Hepatocyte (in vitro differentiated cells): ENCODE data around the gene TP53.

Experiments used
- CTCF ChIP-seq: fragments of 200-600 bp; sonication (generic); IDR thresholded peaks from 2 replicates; pipeline ENCODE4 v1.5.1; 2016; ENCODE audit warnings: antibody characterized with exemption, mild to moderate bottlenecking; ENCODE audit not compliant: poor library complexity
- EZH2 ChIP-seq: fragments of 200-600 bp; sonication (generic); IDR thresholded peaks from 2 replicates; pipeline ENCODE4 v1.6.1; 2016; ENCODE audit warnings: antibody characterized with exemption, mild to moderate bottlenecking, borderline replicate concordance

GRCh38 chr17:7719661-7720060 is 32.4 kb upstream of the TP53 start:
- TF ChIP-seq CTCF = no peak
- TF ChIP-seq EZH2 = no peak
